ENCODE data around the gene MAGOH. TPM values are rescaled to one million over a fixed set of nuclear protein-coding genes. Genes with fewer than 3 reads are reported as not detected.

MAGOH gene
- polyA plus RNA-seq, 3 donors: 22.9 to 70.8 (median 69.2) TPM

DNA sequence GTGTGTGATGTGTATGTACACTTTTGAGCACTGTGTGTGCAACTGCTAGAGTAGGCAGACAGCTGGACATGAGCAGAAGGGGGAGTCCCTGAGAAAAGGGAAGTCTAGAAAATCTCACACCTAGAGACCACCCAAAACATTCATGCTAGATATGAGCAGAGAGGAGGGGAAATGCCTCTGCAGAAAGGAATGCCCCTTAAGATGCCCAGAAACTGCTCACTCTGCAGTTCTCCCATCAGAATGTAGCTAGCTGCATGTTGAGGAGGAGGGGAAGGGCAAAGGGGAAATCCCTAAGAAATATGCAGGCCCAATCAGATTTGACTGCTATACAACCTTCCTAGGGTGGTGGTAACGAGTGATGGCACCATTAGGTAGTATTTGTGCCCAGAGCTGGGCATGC, 31.8 kb upstream of the MAGOH start:
- H3K27me3 Mint-ChIP-seq (ENCODE audit: low read depth in 3 of 3): no peaks in the 10 kb centered on the region

GRCh38 chr1:53267761-53268160, 29.4 kb upstream of the MAGOH start:
- H3K4me1 ChIP-seq (ENCODE audit: control insufficient read depth in 1 of 2, insufficient read depth in 2 of 2, low read length in 2 of 2): no peaks in the 10 kb centered on the region
- H3K36me3 Mint-ChIP-seq: peaks cover 73 to 89% of the 10 kb centered on the region in 2 donors
- no peaks in the 10 kb centered on the region for H4K20me1 ChIP-seq (ENCODE audit: insufficient read depth, low read length)
- no peak overlapping the region for H3K4me2 ChIP-seq (replicated peaks; ENCODE audit: extremely low read depth, low read length, poor library complexity, severe bottlenecking)
- H3K9ac ChIP-seq (ENCODE audit: insufficient read depth, low read length, poor library complexity, severe bottlenecking): no peak overlapping the region
- no peak overlapping the region for H3K4me3 Mint-ChIP-seq
- no peaks in the 10 kb centered on the region for H3K4me1 Mint-ChIP-seq
- no peak for TF ChIP-seq CTCF (IDR thresholded peaks at IDR 0.05)
- H3K4me3 ChIP-seq (replicated peaks in 1 of 3; ENCODE audit: low read depth in 2 of 3, low read length in 3 of 3): no peak overlapping the region
- no peak overlapping the region for H2AFZ ChIP-seq (ENCODE audit: insufficient read depth, low read depth, low read length, poor library complexity, severe bottlenecking)
- intact Hi-C loops (cut with micrococcal nuclease): no loop called here
- H3K36me3 ChIP-seq (replicated peaks in 1 of 2; ENCODE audit: control insufficient read depth in 1 of 2, insufficient read depth in 2 of 2, low read length in 2 of 2): peaks cover 69 to 87% of the 10 kb centered on the region in 2 donors
- no peaks in the 10 kb centered on the region for H3K79me2 ChIP-seq (ENCODE audit: insufficient read depth, low read length)
- no peaks in the 10 kb centered on the region for H3K9me3 ChIP-seq (replicated peaks in 1 of 2; ENCODE audit: control insufficient read depth in 1 of 2, insufficient read depth in 1 of 2, low read length in 2 of 2)
- H3K9me3 Mint-ChIP-seq: no peaks in the 10 kb centered on the region
- DNase-seq: no peak
- H3K27me3 Mint-ChIP-seq (ENCODE audit: low read depth in 3 of 3): no peaks in the 10 kb centered on the region
- peak overlapping the region in 2 of 7 donors; percentile 15 to 18 for H3K27ac Mint-ChIP-seq
- no peak overlapping the region for H3K27ac ChIP-seq (ENCODE audit: low read depth in 1 of 2, low read length in 2 of 2)
- H3K27me3 ChIP-seq (ENCODE audit: control insufficient read depth in 2 of 2, insufficient read depth in 2 of 2, low read length in 2 of 2): no peaks in the 10 kb centered on the region

More for the DNA sequence above, 31.8 kb upstream of the MAGOH start:
- no peak for TF ChIP-seq CTCF (IDR thresholded peaks at IDR 0.05)
- Histone ChIP-seq H3K4me1 (ENCODE audit: control insufficient read depth in 1 of 2, insufficient read depth in 2 of 2, low read length in 2 of 2) (no peaks in the 10 kb centered on the region), H3K27ac (ENCODE audit: low read depth in 1 of 2, low read length in 2 of 2) (no peak overlapping the region), H4K20me1 (ENCODE audit: insufficient read depth, low read length) (no peaks in the 10 kb centered on the region), H3K4me3 (replicated peaks in 1 of 3; ENCODE audit: low read depth in 2 of 3, low read length in 3 of 3) (no peak overlapping the region), H3K36me3 (replicated peaks in 1 of 2; ENCODE audit: control insufficient read depth in 1 of 2, insufficient read depth in 2 of 2, low read length in 2 of 2) (peaks cover 51 to 85% of the 10 kb centered on the region in 2 donors), H3K9ac (ENCODE audit: insufficient read depth, low read length, poor library complexity, severe bottlenecking) (no peak overlapping the region), H3K4me2 (replicated peaks; ENCODE audit: extremely low read depth, low read length, poor library complexity, severe bottlenecking) (no peak overlapping the region), H3K9me3 (replicated peaks in 1 of 2; ENCODE audit: control insufficient read depth in 1 of 2, insufficient read depth in 1 of 2, low read length in 2 of 2) (no peaks in the 10 kb centered on the region), H3K79me2 (ENCODE audit: insufficient read depth, low read length) (no peaks in the 10 kb centered on the region), H3K27me3 (ENCODE audit: control insufficient read depth in 2 of 2, insufficient read depth in 2 of 2, low read length in 2 of 2) (no peaks in the 10 kb centered on the region), H2AFZ (ENCODE audit: insufficient read depth, low read depth, low read length, poor library complexity, severe bottlenecking) (no peak overlapping the region)
- intact Hi-C loops (cut with micrococcal nuclease): no loop called here
- no peak overlapping the region for H3K27ac Mint-ChIP-seq
- no peaks in the 10 kb centered on the region for H3K9me3 Mint-ChIP-seq
- WGBS (ENCODE audit: insufficient coverage): no CpG with 5 or more reads among the region's 1 CpG
- no peak overlapping the region for H3K4me3 Mint-ChIP-seq
- peaks cover 7% of the 10 kb centered on the region for H3K4me1 Mint-ChIP-seq
- H3K36me3 Mint-ChIP-seq: peaks cover 68 to 90% of the 10 kb centered on the region in 2 donors
- DNase-seq: no peak
